ENCODE data around the gene ZNRF3. TPM values are rescaled to one million over a fixed set of nuclear protein-coding genes. Genes with fewer than 3 reads are reported as not detected.
"Not testable (repeated sequence)": the region's sequence is repeated elsewhere in the genome, so short reads cannot be mapped to it uniquely, and the experiment has no call there.

ZNRF3 gene
- total RNA-seq, 1 donor from 2014 or later = 4.1 TPM

DNA sequence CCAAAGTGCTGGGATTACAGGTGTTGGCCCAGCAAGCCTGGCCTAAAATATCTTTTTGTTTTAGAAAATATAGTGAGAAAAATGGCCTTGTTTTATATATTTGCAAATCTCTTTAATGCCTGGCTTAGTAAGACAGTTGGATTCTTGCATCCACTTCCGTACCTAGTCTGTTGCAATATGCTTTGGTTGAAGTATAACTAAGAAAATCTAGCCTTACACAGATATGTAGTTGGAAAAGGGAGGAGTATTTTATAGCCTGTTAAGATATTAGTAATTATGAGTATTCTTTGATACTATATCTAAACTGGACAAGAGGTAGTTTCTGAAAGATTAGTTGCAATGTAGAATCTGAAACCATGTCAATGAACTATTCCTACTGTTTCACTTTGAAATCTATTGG lies 65.1 kb downstream of the ZNRF3 start:
- Histone ChIP-seq H3K36me3 (no peaks in the 10 kb centered on the region), H3F3A (ENCODE audit: low read depth) (peaks cover 15% of the 10 kb centered on the region), H2AFZ (replicated peaks) (no peak overlapping the region), H3K4me3 (no peak overlapping the region), H3K4me1 (peaks cover 28% of the 10 kb centered on the region), H4K20me1 (ENCODE audit: low read depth) (peaks cover 15% of the 10 kb centered on the region), H3K9me3 (ENCODE audit: low read depth) (peaks cover 6% of the 10 kb centered on the region), H3K27me3 (no peaks in the 10 kb centered on the region), H3K27ac (no peak overlapping the region), H3K4me2 (no peak overlapping the region), H3K9ac (no peak overlapping the region), H3K79me2 (ENCODE audit: low read depth) (peaks cover 100% of the 10 kb centered on the region)
- H3K27ac Mint-ChIP-seq = no peak overlapping the region
- peaks cover 63% of the 10 kb centered on the region for H3K4me1 Mint-ChIP-seq
- no peak overlapping the region for H3K4me3 Mint-ChIP-seq
- H3K27me3 Mint-ChIP-seq (ENCODE audit: insufficient read depth, low read depth) = peaks cover 7% of the 10 kb centered on the region
- TF ChIP-seq EZH2 (IDR thresholded peaks at IDR 0.05) (no peak), EZH2phosphoT487 (IDR thresholded peaks at IDR 0.05) (no peak)
- TF ChIP-seq, protein P1, sequence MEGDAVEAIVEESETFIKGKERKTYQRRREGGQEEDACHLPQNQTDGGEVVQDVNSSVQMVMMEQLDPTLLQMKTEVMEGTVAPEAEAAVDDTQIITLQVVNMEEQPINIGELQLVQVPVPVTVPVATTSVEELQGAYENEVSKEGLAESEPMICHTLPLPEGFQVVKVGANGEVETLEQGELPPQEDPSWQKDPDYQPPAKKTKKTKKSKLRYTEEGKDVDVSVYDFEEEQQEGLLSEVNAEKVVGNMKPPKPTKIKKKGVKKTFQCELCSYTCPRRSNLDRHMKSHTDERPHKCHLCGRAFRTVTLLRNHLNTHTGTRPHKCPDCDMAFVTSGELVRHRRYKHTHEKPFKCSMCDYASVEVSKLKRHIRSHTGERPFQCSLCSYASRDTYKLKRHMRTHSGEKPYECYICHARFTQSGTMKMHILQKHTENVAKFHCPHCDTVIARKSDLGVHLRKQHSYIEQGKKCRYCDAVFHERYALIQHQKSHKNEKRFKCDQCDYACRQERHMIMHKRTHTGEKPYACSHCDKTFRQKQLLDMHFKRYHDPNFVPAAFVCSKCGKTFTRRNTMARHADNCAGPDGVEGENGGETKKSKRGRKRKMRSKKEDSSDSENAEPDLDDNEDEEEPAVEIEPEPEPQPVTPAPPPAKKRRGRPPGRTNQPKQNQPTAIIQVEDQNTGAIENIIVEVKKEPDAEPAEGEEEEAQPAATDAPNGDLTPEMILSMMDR (IDR thresholded peaks at IDR 0.05) = no peak
- DNase-seq (ENCODE audit: low spot score) = no peak
- peaks cover 61% of the 10 kb centered on the region for H3K36me3 Mint-ChIP-seq
- peaks cover 47% of the 10 kb centered on the region for H3K9me3 Mint-ChIP-seq

DNA sequence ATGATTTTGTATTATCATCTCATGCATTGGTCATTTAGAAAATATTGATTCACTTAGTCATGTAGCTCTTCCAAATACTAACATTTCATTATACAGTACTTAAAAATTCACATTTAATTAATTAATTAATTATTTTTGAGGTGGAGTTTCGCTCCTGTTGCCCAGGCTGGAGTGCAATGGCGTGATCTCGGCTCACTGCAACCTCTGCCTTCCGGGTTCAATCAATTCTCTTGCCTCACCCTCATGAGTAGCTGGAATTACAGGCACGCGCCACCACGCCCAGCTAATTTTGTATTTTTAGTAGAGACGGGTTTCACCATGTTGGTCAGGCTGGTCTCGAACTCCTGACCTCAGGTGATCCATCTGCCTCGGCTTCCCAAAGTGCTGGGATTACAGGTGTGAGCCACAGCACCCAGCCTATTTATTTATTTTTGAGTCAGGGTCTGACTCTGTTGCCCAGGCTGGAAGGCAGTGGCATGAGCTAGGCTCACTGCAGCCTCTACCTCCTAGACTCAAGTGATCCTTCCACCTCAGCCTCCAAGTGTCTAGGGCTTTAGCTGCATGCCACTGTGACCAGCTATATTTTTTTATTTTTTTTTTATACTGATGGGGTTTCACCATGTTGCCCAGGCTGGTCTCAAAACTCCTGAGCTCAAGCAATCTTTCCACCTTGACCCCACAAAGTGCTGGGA lies 65.6 kb downstream of the ZNRF3 start:
- not testable (repeated sequence) for H3K27me3 ChIP-seq; H3K4me3 Mint-ChIP-seq; H3K27ac ChIP-seq; H3F3A ChIP-seq (ENCODE audit: low read depth); H3K4me3 ChIP-seq; DNase-seq (ENCODE audit: low spot score); H3K9ac ChIP-seq; H3K9me3 ChIP-seq (ENCODE audit: low read depth); H3K36me3 ChIP-seq; H3K4me2 ChIP-seq; H2AFZ ChIP-seq (replicated peaks); H3K27me3 Mint-ChIP-seq (ENCODE audit: insufficient read depth, low read depth)
- H3K9me3 Mint-ChIP-seq = peaks cover 50% of the 10 kb centered on the region
- peaks cover 100% of the 10 kb centered on the region for H3K79me2 ChIP-seq (ENCODE audit: low read depth)
- H3K27ac Mint-ChIP-seq = peak overlapping the region; percentile 90
- peaks cover 22% of the 10 kb centered on the region for H3K4me1 ChIP-seq
- H3K4me1 Mint-ChIP-seq = peaks cover 60% of the 10 kb centered on the region
- H3K36me3 Mint-ChIP-seq = peaks cover 66% of the 10 kb centered on the region
- H4K20me1 ChIP-seq (ENCODE audit: low read depth) = peaks cover 15% of the 10 kb centered on the region

DNA sequence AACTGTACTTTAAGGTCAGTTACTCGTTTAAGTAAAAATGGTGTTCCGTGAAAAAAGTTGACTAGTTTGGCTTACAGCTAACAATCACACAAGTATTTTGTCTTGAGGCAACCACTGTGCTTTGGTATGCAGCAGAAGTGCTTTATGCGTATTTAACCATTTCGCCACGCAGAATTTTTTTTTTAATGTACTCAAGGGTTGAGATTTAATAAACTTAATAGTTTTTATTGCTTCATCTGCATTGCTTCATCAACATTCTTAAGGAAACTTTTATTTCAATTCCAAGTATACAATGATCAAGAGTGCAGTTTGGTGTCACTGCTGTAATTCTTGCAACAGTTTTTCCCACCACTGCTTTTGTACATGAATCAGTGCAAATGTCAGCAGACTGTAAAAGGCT lies 66.4 kb downstream of the ZNRF3 start:
- peaks cover 100% of the 10 kb centered on the region for H3K79me2 ChIP-seq (ENCODE audit: low read depth)
- peak overlapping the region; percentile 90 for H3K27ac Mint-ChIP-seq

More for the DNA sequence above, 66.4 kb downstream of the ZNRF3 start:
- Histone ChIP-seq H3K4me1 (peaks cover 19% of the 10 kb centered on the region), H3K4me2 (no peak overlapping the region), H3K27ac (no peak overlapping the region), H3K9me3 (ENCODE audit: low read depth) (peaks cover 6% of the 10 kb centered on the region), H3K36me3 (no peaks in the 10 kb centered on the region), H3K4me3 (no peak overlapping the region), H3K9ac (no peak overlapping the region), H3K27me3 (no peaks in the 10 kb centered on the region), H3F3A (ENCODE audit: low read depth) (peaks cover 7% of the 10 kb centered on the region), H4K20me1 (ENCODE audit: low read depth) (peaks cover 15% of the 10 kb centered on the region), H2AFZ (replicated peaks) (no peak overlapping the region)
- H3K4me3 Mint-ChIP-seq = no peak overlapping the region
- TF ChIP-seq EZH2phosphoT487 (IDR thresholded peaks at IDR 0.05) (no peak), EZH2 (IDR thresholded peaks at IDR 0.05) (no peak)
- TF ChIP-seq, protein P1 (IDR thresholded peaks at IDR 0.05) = no peak
- H3K4me1 Mint-ChIP-seq = peaks cover 60% of the 10 kb centered on the region
- no peak for DNase-seq (ENCODE audit: low spot score)
- peaks cover 73% of the 10 kb centered on the region for H3K36me3 Mint-ChIP-seq
- H3K9me3 Mint-ChIP-seq = peaks cover 53% of the 10 kb centered on the region
- peaks cover 7% of the 10 kb centered on the region for H3K27me3 Mint-ChIP-seq (ENCODE audit: insufficient read depth, low read depth)
